Esophagus muscularis mucosa (tissue), 4 donors: ENCODE results near the gene HSPG2.

Source experiments
- EP300 ChIP-seq: sonication (generic); formaldehyde crosslinking; IDR thresholded peaks from one replicate; pipeline ENCODE4 v1.6.1; 2017; ENCODE audit warnings: antibody characterized with exemption
- POLR2A ChIP-seq: fragments of 450-650 bp; IDR thresholded peaks from one replicate; pipeline ENCODE4 v1.6.1; 2017; ENCODE audit warnings: antibody characterized with exemption, moderate library complexity, mild to moderate bottlenecking, low read depth
- POLR2AphosphoS5 ChIP-seq, 2 donors: sonication (generic); formaldehyde crosslinking; IDR thresholded peaks; one replicate each; pipeline ENCODE4 v1.6.1; 2017; ENCODE audit warnings: antibody characterized with exemption in 2 of 2
- TF ChIP-seq, protein P1 (sequence below), 3 experiments: fragments of 200-600 bp in 2 of 3; fragments of 450-650 bp in 1 of 3; sonication (generic) in 2 of 3; IDR thresholded peaks; one replicate each; pipeline ENCODE4 v1.5.1; 2017 to 2019; ENCODE audit warnings: antibody characterized with exemption in 3 of 3, mild to moderate bottlenecking in 2 of 3, moderate library complexity in 1 of 3

DNA sequence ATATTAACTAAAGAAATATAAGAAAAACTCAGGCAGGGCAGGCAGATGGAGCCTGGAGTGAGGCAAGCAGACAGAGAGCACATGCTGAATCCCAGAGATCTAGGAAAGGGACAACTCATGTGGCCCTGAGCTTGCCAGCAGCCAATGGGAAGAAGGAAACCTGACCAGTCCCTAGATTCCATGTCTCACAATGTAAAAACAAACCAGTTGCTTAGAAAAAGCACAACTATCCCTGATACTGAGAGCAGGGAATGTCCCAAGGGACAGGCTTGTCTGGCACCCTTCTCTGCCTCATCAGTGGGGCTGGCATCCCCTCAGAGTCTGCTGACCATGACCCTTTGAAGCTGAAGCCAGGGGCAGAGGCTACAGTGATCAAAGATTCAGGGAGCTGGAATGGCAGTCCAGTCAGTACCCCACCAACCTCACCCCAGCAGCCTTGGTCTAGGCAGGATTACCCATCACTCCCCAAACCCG lies 27.8 kb downstream of the HSPG2 start:
- TF ChIP-seq POLR2A (no peak), POLR2AphosphoS5 (IDR thresholded peaks at IDR 0.05) (no peak), EP300 (no peak)
- TF ChIP-seq, protein P1, sequence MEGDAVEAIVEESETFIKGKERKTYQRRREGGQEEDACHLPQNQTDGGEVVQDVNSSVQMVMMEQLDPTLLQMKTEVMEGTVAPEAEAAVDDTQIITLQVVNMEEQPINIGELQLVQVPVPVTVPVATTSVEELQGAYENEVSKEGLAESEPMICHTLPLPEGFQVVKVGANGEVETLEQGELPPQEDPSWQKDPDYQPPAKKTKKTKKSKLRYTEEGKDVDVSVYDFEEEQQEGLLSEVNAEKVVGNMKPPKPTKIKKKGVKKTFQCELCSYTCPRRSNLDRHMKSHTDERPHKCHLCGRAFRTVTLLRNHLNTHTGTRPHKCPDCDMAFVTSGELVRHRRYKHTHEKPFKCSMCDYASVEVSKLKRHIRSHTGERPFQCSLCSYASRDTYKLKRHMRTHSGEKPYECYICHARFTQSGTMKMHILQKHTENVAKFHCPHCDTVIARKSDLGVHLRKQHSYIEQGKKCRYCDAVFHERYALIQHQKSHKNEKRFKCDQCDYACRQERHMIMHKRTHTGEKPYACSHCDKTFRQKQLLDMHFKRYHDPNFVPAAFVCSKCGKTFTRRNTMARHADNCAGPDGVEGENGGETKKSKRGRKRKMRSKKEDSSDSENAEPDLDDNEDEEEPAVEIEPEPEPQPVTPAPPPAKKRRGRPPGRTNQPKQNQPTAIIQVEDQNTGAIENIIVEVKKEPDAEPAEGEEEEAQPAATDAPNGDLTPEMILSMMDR (IDR thresholded peaks at IDR 0.05), result no peak
